Measurements from ENCODE around the gene KRTAP10-2.
"Not testable (repeated sequence)": the region's sequence is repeated elsewhere in the genome, so short reads cannot be mapped to it uniquely, and the experiment has no call there.

The KRTAP10-2 gene

GRCh38 chr21:44583089-44583799 is 31.9 kb upstream of the KRTAP10-2 start:
- in situ Hi-C loops (cut with MboI; ENCODE audit: low sequenced_read_pairs) = no loop called here

GRCh38 chr21:44582055-44582454 is 30.8 kb upstream of the KRTAP10-2 start:
- in situ Hi-C loops (cut with MboI; ENCODE audit: low sequenced_read_pairs) = no loop called here

- in situ Hi-C loops (cut with MboI; ENCODE audit: low sequenced_read_pairs) = no loop called here
These were observed 29.9 kb upstream of the KRTAP10-2 start for GRCh38 chr21:44581158-44581557.

- in situ Hi-C loops (cut with MboI; ENCODE audit: low sequenced_read_pairs) = not testable (repeated sequence)
These were observed 29.0 kb upstream of the KRTAP10-2 start, which contains the start of gene KRTAP10-5 for GRCh38 chr21:44580231-44580821. TSS of gene KRTAP10-5 (minus strand) at chr21:44580604. CDS start at chr21:44580578, 26 bp downstream.

- in situ Hi-C loops (cut with MboI; ENCODE audit: low sequenced_read_pairs) = no loop called here
These were observed 28.5 kb upstream of the KRTAP10-2 start for GRCh38 chr21:44579833-44580144.

- in situ Hi-C loops (cut with MboI; ENCODE audit: low sequenced_read_pairs) = no loop called here
These were observed 27.9 kb upstream of the KRTAP10-2 start for GRCh38 chr21:44579056-44579832.

- in situ Hi-C loops (cut with MboI; ENCODE audit: low sequenced_read_pairs) = no loop called here
These were observed 27.2 kb upstream of the KRTAP10-2 start for GRCh38 chr21:44578371-44579055.

GRCh38 chr21:44576025-44576420 is 24.7 kb upstream of the KRTAP10-2 start:
- in situ Hi-C loops (cut with MboI; ENCODE audit: low sequenced_read_pairs) = no loop called here

GRCh38 chr21:44575307-44576024 is 24.2 kb upstream of the KRTAP10-2 start:
- in situ Hi-C loops (cut with MboI; ENCODE audit: low sequenced_read_pairs) = no loop called here

- in situ Hi-C loops (cut with MboI; ENCODE audit: low sequenced_read_pairs) = no loop called here
These were observed 23.4 kb upstream of the KRTAP10-2 start for GRCh38 chr21:44574457-44575306.

- in situ Hi-C loops (cut with MboI; ENCODE audit: low sequenced_read_pairs) = not testable (repeated sequence)
These were observed 22.5 kb upstream of the KRTAP10-2 start, which contains the start of gene KRTAP10-4 for GRCh38 chr21:44573630-44574456. TSS of gene KRTAP10-4 (plus strand) at chr21:44573729. CDS start at chr21:44573759, 30 bp downstream.

- in situ Hi-C loops (cut with MboI; ENCODE audit: low sequenced_read_pairs) = no loop called here
These were observed 21.8 kb upstream of the KRTAP10-2 start for GRCh38 chr21:44572959-44573583.

- in situ Hi-C loops (cut with MboI; ENCODE audit: low sequenced_read_pairs) = no loop called here
These were observed 20.8 kb upstream of the KRTAP10-2 start for GRCh38 chr21:44571844-44572782.

GRCh38 chr21:44571296-44571695 is 20.0 kb upstream of the KRTAP10-2 start:
- in situ Hi-C loops (cut with MboI; ENCODE audit: low sequenced_read_pairs) = no loop called here

GRCh38 chr21:44569861-44570517 is 18.7 kb upstream of the KRTAP10-2 start:
- in situ Hi-C loops (cut with MboI; ENCODE audit: low sequenced_read_pairs) = no loop called here

- in situ Hi-C loops (cut with MboI; ENCODE audit: low sequenced_read_pairs) = no loop called here
These were observed 17.6 kb upstream of the KRTAP10-2 start for GRCh38 chr21:44568667-44569556.
